GM18868 (cell line): ENCODE results near the gene IPO13.

ENCODE experiments used
- ATAC-seq: cut with Tn5 transposase; IDR thresholded peaks from one replicate; pipeline ENCODE4 v1.9.1; 2021; ENCODE audit warnings: mild to moderate bottlenecking, moderate library complexity; ENCODE audit not compliant: unreplicated experiment

IPO13 gene

DNA sequence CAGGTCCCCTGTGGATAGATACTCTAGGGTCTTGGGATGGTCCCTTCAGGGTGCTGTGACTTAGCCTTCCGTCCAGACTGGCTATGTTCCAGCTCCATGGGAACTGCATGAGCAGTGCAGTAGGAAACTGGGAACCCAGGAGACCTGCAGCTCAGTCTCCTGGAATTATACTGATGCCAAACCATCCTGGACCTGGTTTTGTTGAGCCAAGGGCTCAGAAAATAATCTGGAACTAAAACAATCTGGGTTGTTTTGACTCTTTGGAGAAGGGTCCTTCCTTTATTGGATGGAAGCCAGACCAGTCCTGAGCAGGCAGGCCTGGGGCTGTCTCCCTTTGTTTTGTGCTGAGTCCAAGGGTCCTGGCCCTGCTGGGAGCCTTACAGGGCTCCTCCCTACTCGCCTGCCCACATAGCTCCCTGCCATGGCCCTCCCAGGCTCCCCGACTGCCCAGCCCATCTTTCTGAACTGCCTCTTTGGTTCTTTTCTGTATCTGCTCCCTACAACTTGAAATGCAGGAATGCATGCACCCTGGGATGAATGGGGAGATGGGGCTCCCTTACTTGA lies 1.2 kb downstream of the IPO13 start:
- no peak for ATAC-seq

GRCh38 chr1:43949678-43950077 lies 2.9 kb downstream of the IPO13 start:
- ATAC-seq = no peak

GRCh38 chr1:43951021-43951985 lies 4.6 kb downstream of the IPO13 start:
- no peak for ATAC-seq

DNA sequence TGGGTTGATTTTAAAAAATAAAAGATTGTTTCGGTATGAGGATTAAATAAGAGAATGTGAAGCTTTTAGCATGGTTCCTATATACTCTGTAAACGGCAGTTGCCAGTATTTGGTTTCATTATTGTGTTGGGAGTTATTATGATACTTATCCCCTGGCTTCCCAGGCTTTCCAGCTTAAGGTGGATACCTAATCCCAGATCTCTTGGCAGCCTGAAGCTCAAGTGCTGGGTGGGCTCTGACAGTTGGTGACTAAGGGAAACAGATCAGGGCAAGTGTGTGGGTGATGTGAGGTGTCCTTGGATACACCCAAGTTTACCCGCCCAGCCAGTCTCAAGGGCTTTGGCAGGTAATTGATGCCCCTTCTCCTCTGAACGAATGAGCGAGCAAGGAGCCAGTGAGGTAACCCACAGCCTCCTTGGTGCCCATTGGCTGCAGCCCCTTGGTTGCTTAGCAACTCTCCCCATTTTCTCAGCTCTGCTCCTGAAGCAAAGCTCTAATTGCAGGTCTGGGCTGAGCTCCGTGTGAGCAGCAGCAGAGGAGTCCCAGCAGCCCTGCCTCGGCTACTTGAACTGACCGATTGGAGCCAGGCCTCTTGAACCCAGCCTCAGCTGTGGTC lies 6.1 kb downstream of the IPO13 start:
- ATAC-seq = no peak

- no peak for ATAC-seq
These were observed 6.6 kb downstream of the IPO13 start for GRCh38 chr1:43953361-43953760.

DNA sequence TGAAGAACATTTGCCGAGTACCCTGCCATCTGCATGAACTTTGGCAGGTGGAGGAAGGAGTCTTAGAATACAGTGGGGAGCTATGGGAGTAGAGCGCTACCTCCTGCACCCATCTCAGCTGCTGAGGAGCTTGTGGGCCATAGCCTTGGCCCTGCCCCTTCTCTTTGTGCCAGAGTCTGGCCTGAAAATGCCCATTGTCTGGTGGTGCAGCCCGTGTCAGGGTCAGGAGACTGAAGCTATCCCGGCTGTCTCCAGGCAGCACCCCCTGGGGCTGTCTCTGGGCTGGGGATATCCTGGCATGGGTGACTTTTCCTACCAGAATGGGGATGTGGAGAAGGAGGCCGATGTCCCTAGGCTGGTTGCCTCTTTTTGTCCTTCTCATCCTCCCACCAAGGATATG lies 7.3 kb downstream of the IPO13 start:
- no peak for ATAC-seq

GRCh38 chr1:43956234-43956633 lies 9.5 kb downstream of the IPO13 start:
- no peak for ATAC-seq

DNA sequence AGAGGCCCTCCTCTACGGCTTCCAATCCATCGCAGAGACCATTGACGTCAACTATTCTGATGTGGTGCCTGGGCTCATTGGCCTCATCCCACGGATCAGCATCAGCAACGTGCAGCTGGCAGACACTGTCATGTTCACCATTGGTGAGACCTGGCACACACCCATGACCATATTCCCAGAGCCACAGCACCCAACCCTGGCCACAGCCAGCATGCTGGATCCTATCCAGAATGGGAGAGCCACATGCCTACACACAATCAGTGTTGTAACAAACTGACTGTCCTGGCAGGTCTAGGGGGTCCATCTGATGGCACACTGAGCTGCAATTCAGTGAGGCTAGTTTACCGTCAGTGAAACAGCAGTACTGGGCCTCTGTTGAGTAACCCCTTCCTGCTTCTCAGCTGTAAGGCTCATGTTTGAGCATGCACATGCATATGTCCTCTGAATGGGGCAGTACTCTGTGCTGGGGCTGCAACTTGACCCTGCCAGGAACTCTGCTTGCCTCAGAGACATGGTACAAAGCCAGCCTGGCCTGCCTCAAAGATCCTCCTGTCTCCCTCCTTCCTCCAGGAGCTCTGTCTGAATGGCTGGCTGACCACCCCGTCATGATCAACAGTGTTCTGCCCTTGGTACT lies 10.8 kb downstream of the IPO13 start:
- no peak for ATAC-seq

DNA sequence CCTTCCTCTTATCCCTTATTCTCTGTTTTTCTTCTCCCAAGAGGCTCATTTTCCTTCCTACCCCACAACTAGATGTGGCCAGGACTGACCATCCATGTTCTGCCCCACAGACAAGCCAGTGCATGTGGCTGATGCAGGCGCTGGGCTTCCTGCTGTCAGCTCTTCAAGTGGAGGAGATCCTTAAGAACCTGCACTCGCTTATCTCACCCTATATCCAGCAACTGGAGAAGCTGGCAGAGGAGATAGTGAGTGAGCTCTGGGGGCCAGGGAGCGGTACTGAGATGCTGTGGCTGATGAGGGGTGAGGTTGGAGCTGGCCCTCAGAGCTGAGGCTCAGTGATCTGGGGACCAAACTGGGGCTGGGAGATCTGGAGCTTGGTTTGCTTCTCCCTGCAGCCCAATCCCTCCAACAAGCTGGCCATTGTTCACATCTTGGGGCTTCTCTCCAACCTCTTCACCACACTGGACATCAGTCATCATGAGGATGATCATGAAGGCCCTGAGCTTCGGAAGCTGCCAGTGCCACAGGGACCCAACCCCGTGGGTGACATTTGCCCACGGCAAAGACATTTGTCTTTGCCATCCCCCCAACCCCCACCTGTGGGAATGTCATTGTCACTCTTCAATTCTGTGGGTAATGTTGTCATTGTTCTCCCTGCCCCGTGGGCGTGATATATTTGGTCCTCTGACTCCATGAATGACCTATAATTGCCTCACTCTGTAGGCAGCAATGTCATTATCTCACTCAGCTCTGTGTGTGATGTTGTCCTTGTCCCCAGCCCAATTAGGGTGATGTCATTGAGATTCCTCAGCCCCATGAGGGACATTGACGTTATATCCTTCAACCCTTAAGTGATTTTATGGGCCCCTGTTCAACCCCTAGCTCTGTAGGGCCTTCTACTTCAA lies 11.9 kb downstream of the IPO13 start:
- no peak for ATAC-seq

GRCh38 chr1:43960798-43961197 lies 14.0 kb downstream of the IPO13 start:
- no peak for ATAC-seq

DNA sequence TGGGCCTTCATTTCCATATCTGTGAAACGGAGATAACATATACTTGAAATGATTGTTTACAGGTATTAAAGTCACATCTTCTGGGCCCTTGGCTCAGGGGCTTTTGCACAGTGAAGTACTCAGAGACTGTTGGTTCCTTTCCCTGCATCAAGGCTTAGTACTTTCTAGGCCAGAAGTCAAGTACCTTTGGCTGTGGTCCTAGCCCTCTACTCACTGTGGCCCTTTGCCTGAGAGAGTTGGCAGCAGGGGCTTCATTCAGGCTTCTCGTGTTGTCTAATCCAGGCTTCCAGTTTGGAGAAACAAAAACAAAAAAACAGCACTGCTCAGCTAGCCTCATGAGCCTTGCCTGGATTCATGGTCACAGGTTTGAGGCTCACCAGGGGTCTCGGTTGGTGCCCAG lies 14.9 kb downstream of the IPO13 start:
- no peak for ATAC-seq

GRCh38 chr1:43962324-43962723 lies 15.6 kb downstream of the IPO13 start:
- no peak for ATAC-seq

DNA sequence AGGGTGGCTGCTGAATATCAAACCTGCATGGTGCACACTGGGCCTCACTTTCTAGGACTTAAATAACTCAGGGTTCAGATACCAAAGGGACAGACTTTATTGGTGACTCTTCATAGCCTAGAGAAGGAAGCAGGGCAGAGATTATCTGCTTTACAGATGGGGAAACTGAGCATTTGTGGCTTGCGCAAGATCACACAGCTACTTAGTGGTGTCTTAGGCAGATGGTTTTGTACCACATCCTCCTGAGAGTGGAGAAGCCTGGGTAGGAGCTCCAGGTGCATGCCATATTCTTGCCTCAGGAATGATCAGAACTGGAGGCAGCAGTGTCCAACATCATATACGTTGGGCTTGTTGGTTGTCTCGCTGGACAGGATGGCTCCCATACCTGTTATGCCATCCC lies 16.3 kb downstream of the IPO13 start:
- ATAC-seq = no peak

DNA sequence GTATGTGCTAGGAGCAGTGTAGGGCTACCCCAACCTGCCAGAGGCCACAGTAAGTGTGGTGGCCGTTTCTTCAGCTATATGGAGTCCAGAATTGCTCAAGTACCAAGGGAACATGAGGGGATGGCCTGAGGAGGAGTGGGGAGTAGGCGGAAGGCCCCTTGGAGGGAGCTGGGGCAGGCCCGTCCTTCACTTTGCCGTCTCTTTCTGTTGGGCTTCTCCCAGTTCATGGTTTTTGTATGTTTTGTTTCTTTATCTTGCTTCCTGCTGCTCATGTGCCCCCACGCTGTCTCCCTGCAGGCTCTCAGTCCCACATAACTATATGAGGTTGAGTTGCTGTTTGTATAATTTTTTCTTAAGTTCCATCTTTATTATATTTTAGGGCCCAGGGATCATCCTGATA lies 17.1 kb downstream of the IPO13 start:
- ATAC-seq = no peak

- ATAC-seq = no peak
These were observed 18.6 kb downstream of the IPO13 start for GRCh38 chr1:43965316-43965715.

DNA sequence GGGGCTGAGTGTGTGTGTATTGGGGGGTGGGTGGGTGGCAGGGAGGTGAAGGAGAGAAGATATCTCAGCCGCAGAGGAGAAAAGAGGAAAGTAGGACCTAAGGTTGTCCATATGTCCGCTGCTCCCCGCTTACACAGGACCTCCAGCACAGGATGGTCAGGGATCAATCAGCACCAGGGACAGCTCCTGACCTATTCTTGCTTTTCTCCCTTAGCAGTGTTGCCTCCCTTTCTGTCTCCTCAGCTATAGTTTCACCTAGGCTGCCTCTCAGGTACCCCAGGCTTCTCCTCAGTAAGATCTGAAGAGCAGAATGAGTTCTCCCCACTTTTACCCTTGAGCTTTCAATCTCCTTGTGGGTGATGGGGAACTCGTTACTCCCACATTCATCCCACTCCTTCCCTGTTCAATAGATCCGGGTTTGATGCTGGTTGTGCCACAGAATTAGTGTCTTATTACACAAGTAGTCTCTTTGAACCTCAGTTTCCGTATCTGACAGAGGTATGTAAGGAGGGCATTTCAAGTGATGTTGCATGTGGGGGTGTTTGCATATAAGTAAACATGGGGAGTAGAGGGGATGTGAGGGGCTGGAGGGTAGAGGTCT lies 21.7 kb downstream of the IPO13 start:
- no peak for ATAC-seq

GRCh38 chr1:43969416-43969745 lies 22.6 kb downstream of the IPO13 start:
- ATAC-seq = no peak

DNA sequence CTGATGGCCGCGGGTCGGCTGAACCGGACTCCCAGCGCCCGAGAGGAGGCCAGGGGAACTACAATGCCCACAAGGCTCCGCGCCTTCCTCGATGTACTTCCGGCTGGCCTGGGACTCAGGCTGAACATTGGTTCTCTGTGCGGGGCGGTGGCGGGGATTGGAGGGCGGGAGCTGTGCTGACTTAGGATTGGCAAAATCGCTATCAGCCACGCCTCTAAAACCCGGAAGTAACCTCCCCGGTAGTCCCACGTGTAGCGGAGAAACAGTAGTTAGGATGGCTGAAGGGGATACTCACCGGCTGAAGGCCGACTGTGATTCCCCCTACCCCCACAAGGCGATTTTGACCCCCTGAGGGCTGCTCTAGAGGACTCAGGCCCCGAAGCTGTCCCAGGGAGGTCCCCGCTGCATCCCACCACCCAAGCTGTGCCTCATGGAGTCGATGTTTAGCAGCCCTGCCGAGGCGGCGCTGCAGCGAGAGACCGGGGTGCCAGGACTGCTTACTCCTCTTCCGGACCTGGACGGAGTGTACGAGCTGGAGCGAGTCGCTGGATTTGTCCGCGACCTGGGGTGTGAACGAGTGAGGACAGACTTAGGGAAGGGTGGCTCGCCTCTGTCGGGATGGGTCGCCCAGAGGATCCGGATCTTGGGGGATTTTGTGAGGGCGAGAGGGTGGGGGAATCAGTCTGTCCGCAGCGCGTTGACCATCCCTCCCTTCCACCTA lies 23.2 kb downstream of the IPO13 start, which contains the start of gene DPH2:
DPH2 (plus strand) TSS at position 265 of the 721 bp plus-strand sequence; CDS start at position 431, 166 bp downstream.
- ATAC-seq = peak; percentile 91

DNA sequence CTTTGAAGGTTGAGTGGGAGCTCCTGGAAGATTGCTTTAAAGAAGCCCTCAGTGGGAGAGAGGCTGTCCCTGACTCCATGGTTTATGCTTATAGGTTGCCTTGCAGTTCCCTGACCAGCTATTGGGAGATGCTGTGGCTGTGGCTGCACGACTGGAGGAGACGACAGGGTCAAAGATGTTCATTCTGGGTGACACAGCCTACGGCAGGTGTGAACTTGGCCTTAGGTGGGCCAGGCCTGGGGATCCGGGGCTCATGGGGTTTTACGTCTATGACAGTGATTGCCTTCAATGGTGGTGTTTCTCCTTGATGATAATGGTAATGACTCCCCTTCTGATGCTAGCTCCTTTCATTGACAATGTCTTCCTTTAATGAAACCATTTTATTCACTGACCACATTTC lies 23.8 kb downstream of the IPO13 start:
- ATAC-seq = no peak
